BE2C (cell line): Measurements from ENCODE around the gene CHRNA9.

Experiments
- DNase-seq: peaks from one replicate; pipeline ENCODE4 v3.0.0-alpha.2; 2020
- H3K27me3 ChIP-seq: fragments of 250-450 bp; sonication (Bioruptor Pico); 2 replicates; pipeline ENCODE4 v1.5.1; 2020; ENCODE audit warnings: mild to moderate bottlenecking
- H3K36me3 ChIP-seq: fragments of 250-450 bp; sonication (Bioruptor Pico); 2 replicates; pipeline ENCODE4 v1.5.1; 2020; ENCODE audit warnings: mild to moderate bottlenecking
- H3K4me1 ChIP-seq: fragments of 250-450 bp; sonication (Bioruptor Pico); 2 replicates; pipeline ENCODE4 v1.5.1; 2020
- H3K4me3 ChIP-seq: 2 replicates; pipeline ENCODE4 v1.5.1; 2011; ENCODE audit warnings: low read depth, low read length
- H3K9me3 ChIP-seq: fragments of 250-450 bp; sonication (Bioruptor Pico); 2 replicates; pipeline ENCODE4 v1.5.1; 2020
- TF ChIP-seq, protein P1 (sequence below): IDR thresholded peaks from 2 replicates; pipeline ENCODE4 v1.5.1; 2012; ENCODE audit warnings: mild to moderate bottlenecking, low read depth, low read length

CHRNA9 gene

DNA sequence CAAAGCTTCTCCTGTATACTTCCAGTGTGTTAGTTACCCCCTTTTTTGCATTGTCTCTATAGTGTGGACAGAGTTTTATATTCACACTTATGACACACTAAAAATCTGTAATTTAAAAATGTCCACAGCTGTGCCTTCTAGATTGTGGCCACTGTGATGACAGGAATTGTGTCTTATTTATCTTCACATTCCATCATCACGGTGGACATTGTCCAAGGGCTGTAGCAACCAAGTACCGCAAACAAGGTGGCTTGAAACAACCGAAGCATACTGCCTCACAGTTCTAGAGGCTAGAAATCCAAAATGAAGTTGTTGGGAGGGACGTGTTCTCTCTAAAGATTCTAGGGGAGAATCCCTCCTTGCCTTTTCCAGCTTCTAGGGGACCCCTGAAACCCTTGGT, 32.3 kb downstream of the CHRNA9 start:
- TF ChIP-seq, protein P1, sequence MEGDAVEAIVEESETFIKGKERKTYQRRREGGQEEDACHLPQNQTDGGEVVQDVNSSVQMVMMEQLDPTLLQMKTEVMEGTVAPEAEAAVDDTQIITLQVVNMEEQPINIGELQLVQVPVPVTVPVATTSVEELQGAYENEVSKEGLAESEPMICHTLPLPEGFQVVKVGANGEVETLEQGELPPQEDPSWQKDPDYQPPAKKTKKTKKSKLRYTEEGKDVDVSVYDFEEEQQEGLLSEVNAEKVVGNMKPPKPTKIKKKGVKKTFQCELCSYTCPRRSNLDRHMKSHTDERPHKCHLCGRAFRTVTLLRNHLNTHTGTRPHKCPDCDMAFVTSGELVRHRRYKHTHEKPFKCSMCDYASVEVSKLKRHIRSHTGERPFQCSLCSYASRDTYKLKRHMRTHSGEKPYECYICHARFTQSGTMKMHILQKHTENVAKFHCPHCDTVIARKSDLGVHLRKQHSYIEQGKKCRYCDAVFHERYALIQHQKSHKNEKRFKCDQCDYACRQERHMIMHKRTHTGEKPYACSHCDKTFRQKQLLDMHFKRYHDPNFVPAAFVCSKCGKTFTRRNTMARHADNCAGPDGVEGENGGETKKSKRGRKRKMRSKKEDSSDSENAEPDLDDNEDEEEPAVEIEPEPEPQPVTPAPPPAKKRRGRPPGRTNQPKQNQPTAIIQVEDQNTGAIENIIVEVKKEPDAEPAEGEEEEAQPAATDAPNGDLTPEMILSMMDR, result no peak
- H3K27me3 ChIP-seq, result no peaks in the 10 kb centered on the region
- no peak for DNase-seq
- H3K36me3 ChIP-seq, result no peaks in the 10 kb centered on the region
- H3K9me3 ChIP-seq, result no peaks in the 10 kb centered on the region
- peaks cover 3% of the 10 kb centered on the region; the same call in 1 of the 2 replicates for H3K4me1 ChIP-seq
- H3K4me3 ChIP-seq, result no peak overlapping the region

DNA sequence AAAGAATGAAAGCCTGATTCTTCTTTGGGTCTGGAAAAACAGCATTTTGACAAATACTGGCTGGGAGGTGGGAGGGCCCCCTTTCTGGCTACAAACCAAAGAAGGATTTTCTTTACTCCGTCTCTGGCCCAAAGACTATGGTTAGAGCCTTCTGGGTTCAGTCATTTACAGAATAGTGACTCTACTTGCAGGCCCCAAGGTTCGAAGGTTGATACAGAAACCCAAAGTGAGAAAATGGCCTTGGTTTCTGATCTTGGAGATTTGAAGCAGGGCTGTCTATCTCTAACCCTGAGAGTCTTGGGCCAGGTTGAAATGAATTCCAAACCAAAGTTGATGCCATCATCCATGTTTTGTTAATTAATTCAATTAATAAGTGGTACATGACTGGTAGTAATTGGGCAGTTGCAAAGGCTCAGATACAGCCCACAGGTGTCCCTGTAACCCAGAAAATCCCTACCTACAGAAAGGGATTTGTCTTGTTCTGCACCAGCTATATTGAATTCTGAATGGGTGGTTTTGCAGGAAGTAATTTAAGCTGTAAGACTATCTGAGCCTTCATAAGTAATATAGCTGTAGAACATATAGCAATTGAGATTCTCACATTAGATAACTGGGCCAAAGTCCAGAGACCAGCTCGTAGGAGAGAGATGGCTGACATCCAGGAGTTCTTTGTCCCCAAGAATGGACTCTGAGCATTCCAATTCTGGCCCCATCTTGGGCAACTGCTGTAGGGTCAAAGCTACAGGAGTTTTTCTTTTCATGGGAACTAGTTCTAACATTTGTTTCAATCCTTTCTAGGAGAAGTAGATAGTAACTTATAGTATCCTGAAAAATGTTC, 34.5 kb downstream of the CHRNA9 start:
- Histone ChIP-seq H3K9me3 (no peaks in the 10 kb centered on the region), H3K27me3 (no peaks in the 10 kb centered on the region), H3K36me3 (no peaks in the 10 kb centered on the region), H3K4me1 (peaks cover 3% of the 10 kb centered on the region; the same call in 1 of the 2 replicates), H3K4me3 (no peak overlapping the region)
- DNase-seq, result no peak
- TF ChIP-seq, protein P1, result no peak

DNA sequence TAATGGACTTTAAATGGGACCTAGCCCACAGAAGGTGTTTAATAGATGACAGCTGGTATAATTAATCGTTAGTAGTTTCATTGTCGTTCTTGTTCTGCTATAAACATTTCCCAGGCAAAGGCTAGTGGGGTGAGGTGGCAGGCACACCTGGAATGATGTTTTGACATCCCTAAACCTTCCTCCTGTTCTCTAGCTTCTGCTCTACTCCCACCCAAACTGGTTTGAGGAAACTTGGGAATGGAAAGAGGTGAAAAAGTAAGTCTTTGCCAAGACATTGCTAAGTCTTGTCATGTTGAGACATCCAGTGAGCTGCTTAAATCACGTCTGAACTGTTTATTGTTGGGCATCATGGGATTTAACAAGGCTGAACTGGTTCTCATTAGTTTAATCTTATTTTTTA, 37.5 kb downstream of the CHRNA9 start:
- no peaks in the 10 kb centered on the region for H3K27me3 ChIP-seq
- no peaks in the 10 kb centered on the region for H3K36me3 ChIP-seq
- no peaks in the 10 kb centered on the region for H3K9me3 ChIP-seq
- H3K4me1 ChIP-seq, result peaks cover 3% of the 10 kb centered on the region; the same call in 1 of the 2 replicates
- TF ChIP-seq, protein P1, result no peak
- no peak for DNase-seq
- no peak overlapping the region for H3K4me3 ChIP-seq

DNA sequence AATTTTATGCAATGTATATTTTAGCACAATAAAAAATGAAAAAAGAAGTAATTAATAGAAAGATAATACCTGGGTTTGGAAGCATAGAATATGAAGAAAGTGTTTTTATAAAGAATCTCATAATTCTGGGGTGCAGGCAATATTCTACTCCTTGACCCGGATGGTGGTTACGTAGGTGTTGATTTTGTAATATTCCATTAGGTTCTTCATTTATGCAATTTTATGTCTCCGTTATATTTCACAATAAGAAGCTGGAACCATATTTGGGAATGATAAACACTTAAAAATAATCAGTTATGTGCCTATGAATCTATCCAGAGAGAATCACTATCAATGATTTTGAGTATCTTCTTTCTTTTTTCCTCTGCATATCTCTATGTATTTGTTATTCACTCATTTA, 38.5 kb downstream of the CHRNA9 start:
- no peak for DNase-seq
- H3K4me3 ChIP-seq, result no peak overlapping the region
- H3K9me3 ChIP-seq, result no peaks in the 10 kb centered on the region
- no peaks in the 10 kb centered on the region for H3K36me3 ChIP-seq
- no peaks in the 10 kb centered on the region for H3K27me3 ChIP-seq
- TF ChIP-seq, protein P1, result no peak
- peaks cover 3% of the 10 kb centered on the region; the same call in 1 of the 2 replicates for H3K4me1 ChIP-seq

DNA sequence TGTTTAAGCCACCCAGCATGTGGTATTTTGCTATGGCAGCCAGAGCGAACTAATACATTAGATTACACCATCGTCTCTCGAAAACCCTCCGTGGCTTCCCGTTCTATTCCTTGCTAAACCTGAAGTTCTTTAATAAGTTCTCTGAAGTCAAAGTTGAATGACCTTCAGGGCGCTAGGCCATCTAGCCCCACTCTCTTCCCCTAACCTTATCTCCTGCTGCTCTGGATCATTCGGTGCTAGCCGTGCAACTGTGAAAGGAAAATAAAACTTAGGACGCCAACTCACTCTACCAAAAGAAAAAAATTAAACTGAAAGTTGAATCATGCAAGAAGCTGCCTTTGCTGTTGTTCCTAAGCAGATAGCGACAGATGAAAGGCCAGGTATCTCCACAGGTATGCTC, 40.0 kb downstream of the CHRNA9 start:
- H3K9me3 ChIP-seq, result no peaks in the 10 kb centered on the region
- TF ChIP-seq, protein P1, result no peak
- H3K27me3 ChIP-seq, result no peaks in the 10 kb centered on the region
- no peak overlapping the region for H3K4me3 ChIP-seq
- no peaks in the 10 kb centered on the region for H3K4me1 ChIP-seq
- DNase-seq, result no peak
- H3K36me3 ChIP-seq, result no peaks in the 10 kb centered on the region

DNA sequence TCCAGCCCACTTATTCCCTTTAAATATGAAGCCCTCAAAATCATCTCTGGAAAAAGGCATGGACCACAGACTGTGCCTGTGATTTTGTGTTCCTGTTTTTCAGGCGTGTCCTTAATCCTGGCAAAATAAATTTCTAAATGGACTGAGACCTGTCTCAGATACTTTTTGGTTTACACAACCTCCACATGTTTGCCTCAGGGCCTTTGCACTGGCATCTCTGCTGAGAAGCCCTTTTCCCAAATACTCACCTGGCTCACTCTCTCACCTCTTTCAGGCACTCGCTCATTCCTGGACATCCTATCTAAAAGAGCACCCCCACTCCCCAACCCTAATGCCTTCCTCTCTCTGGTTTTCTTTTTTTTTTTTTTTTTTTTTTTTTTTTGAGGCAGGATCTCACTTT, 40.5 kb downstream of the CHRNA9 start:
- DNase-seq, result no peak
- H3K4me1 ChIP-seq, result no peaks in the 10 kb centered on the region
- H3K4me3 ChIP-seq, result no peak overlapping the region
- no peaks in the 10 kb centered on the region for H3K36me3 ChIP-seq
- no peaks in the 10 kb centered on the region for H3K27me3 ChIP-seq
- no peaks in the 10 kb centered on the region for H3K9me3 ChIP-seq
- TF ChIP-seq, protein P1, result no peak
